SH-SY5Y (cell line): Measurements from ENCODE around the gene TRIM66.

Experiments used
- GATA2 ChIP-seq: IDR thresholded peaks from 2 replicates; pipeline ENCODE4 v1.6.1; 2011; ENCODE audit warnings: mild to moderate bottlenecking, low read depth, low read length
- GATA3 ChIP-seq: IDR thresholded peaks from 2 replicates; pipeline ENCODE4 v1.6.1; 2011; ENCODE audit warnings: low read depth, mild to moderate bottlenecking, low read length, moderate library complexity

DNA sequence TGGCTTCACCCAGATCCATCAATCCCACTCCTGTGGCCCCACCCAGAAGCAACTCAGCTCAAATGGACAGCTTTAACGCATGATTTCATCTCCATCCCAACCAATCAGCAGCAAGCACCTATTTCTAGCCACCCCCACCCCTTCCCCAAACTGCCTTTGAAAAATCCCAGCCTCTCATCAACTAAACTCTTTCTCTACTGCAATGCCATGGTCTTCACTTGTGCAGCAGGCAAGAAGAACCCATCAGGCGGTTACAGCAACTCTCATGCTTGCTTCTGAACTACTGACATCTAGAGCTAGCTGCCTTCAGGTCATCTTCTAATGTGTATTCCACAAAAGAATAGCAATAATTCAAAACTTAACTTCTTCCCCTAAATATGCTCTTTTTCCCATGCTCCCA is 46.3 kb downstream of the TRIM66 start:
- TF ChIP-seq GATA2: no peak
- no peak for TF ChIP-seq GATA3
